GM21367 (cell line): ENCODE measurements around the gene DLX1.
A peak's percentile ranks its signal among the peaks of the same experiment; 100 is the strongest.

Experiments
- ATAC-seq: cut with Tn5 transposase; IDR thresholded peaks from one replicate; pipeline ENCODE4 v1.9.1; 2021; ENCODE audit not compliant: unreplicated experiment

The DLX1 gene

GRCh38 chr2:172096626-172097547, 11.6 kb downstream of the DLX1 start:
- no peak for ATAC-seq

GRCh38 chr2:172097557-172098131, 12.3 kb downstream of the DLX1 start:
- ATAC-seq, result no peak

- ATAC-seq, result no peak
Observed at GRCh38 chr2:172098287-172098649, 13.0 kb downstream of the DLX1 start.

- ATAC-seq, result no peak
Observed at GRCh38 chr2:172098650-172099471, 13.6 kb downstream of the DLX1 start.

GRCh38 chr2:172099472-172100079, 14.3 kb downstream of the DLX1 start:
- no peak for ATAC-seq

GRCh38 chr2:172100080-172100934, 15.0 kb downstream of the DLX1 start:
- no peak for ATAC-seq

GRCh38 chr2:172100935-172101820, 15.9 kb downstream of the DLX1 start:
- ATAC-seq, result no peak

- no peak for ATAC-seq
Observed at GRCh38 chr2:172101821-172102390, 16.6 kb downstream of the DLX1 start.

GRCh38 chr2:172102391-172103359, 17.4 kb downstream of the DLX1 start, which contains the start of gene DLX2:
TSS of gene DLX2 (minus strand) at chr2:172102900. CDS start at chr2:172102538, 362 bp downstream.
- ATAC-seq, result peak; percentile 68

GRCh38 chr2:172103471-172104272, 18.4 kb downstream of the DLX1 start:
- no peak for ATAC-seq

- ATAC-seq, result no peak
Observed at GRCh38 chr2:172105471-172106107, 20.3 kb downstream of the DLX1 start.

- ATAC-seq, result no peak
Observed at GRCh38 chr2:172106108-172106961, 21.0 kb downstream of the DLX1 start.

GRCh38 chr2:172107690-172108586, 22.6 kb downstream of the DLX1 start:
- no peak for ATAC-seq

- no peak for ATAC-seq
Observed at GRCh38 chr2:172108587-172108930, 23.3 kb downstream of the DLX1 start.
